Stromal cell of bone marrow (primary cell): ENCODE data around the gene BHMT2.

Experiments
- DNase-seq: peaks from one replicate; pipeline ENCODE4 v3.0.0-alpha.2; 2012; ENCODE audit warnings: low read depth

The BHMT2 gene

DNA sequence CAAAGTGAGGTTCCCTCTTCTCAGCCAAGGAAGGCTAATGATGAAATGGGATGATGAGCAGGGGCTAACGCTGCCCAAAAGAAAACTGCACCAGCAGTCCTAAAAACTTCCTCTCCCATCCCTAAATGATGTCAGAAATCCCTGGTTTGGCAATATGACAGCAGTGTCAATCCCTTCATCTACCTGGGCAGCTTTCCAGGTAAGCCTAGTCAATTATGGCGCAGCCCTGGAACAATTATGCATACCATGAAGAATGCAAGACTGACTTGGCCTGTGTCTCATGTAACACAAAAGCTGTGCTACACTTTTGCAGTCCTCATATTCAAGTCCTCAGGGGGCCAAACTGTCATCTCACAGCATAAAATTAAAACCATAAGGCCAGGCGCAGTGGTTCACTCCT, 7.1 kb upstream of the BHMT2 start:
- no peak for DNase-seq

DNA sequence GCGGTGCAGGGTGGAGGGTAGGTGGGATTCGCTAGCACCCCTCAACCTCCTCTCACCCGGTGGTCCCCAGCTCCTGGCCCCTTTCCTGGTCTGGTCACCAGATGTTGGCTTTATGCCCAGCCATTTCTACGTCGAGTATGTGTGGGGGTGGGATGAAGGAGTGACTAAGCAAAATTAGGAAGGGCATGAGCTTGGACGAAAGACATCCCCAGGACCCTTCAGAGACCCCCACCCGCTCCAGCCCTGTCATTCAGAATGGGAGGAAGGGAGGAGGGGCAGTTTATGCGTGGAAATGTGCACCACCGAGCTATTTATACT, 742 bp downstream of the BHMT2 start:
- no peak for DNase-seq

DNA sequence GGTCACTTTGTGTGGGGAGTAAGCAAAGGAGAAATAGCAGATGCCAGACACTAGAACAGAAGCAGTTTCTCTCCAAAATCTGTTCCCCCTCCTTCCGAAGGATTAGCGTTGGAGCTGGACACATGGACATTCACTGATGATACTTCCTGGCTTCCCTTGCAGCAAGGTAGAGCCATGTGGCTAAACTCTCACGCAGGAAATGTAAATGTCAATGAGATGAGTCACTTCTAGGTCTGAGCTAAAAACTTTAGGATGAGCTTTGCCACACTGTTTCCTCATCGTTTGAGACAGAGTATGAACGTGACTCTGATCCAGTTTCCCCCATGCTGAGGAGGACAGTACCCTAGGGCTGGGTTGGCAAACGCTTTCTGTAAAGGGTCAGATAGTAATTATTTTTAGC, 5.1 kb downstream of the BHMT2 start:
- DNase-seq, result no peak

DNA sequence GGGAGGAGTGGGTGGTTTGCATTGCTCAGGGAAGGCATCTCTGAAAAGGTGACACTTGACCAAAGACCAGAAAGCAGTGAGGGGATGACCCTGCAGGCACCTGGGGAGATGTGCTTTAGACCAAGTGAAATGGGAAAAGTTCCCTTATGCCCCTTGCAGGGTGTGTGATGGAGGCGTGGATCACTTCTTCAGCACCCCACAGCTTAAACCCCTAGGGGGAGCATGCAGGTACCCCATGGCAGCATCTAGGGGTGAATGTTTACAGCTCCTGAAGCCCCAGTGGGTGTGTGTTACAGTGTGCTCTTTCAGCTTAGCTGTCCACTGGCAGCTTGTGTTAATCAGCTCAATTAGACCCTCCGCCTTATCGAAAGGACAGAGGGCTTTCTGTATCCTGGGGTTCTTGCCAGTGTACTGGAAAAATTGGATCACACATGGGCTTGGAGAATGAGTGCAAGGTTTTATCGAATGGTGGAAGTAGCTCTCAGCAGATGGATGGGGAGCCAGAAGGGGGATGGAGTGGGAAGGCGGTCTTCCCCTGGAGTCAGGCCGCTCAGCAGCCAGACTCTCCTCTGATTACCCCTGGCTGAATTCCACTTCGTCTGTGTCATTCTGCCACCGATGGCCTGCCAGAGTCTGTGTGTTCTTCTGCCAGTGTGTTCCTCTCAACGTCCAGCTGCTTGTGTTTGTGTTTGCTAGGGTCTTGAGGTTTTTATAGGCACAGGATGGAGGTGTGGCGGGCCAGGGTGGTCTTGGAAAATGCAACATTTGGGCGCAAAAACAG, 6.3 kb downstream of the BHMT2 start:
- no peak for DNase-seq

DNA sequence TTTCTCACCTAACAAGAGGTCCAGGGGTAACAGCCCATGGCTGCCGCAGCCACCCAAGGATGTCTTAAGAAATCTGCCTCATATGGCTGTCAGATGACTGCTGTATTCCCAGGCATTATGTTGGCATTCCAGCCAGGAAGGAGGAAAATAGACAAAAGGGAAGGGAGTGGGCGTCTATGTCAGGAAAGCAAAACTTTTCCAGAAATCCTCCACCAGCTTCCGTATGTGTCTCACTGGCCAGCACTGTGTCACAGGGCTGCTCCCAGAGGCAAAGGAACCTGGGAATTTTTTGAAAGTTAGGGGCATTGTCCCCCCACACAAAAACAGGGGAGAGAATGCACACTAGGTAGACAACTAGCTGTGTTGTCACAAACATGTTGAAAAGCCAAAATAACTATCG, 7.3 kb downstream of the BHMT2 start:
- no peak for DNase-seq

DNA sequence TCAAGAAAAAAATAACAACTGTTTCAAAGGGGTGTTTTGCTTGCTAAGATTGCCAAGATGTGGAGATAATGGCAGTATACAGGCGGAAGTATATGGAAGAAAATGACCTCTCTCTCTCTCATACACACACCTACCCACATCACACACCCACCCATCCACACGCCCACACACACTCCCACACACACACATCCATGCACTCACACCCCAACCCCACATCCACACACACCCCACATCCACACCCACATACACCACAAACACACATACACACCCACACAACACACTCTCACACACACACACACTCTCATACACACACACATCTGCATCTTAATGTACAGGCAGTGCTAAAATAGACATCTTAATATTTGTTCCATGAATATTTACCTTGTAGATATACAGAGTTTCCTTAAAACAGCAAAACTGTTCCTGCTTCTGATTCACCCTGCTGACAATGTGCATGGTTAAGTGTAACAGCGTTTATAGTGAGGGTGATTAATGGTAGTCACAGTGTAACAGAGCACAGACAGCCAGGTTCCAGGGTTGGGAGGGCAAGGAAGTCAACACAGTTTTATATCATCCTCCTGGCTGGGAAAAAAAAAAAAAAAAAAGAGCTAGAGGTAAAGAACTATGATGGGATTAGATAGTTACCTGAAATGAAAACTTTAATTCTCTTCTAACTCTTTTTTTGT, 8.3 kb downstream of the BHMT2 start:
- peak; percentile 7 for DNase-seq

DNA sequence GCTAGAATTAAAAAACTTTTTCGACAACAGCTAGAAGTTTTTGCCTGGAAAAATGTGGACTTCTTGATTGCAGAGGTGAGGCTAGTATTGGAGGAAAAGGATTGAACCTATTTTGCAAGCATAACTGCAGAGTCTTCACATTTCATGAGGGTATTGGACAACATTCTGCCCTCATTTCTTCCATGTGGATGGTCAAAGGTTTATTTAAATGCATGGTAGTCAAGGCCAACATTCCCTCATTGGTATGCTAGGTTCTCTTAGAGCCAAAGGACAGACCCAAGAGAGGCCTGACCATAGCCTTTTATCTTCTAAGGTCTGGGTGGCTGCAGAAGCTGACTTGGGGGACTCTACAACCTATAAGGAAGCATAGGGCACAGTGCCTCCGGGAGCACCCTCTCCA, 11.2 kb downstream of the BHMT2 start:
- DNase-seq, result no peak

DNA sequence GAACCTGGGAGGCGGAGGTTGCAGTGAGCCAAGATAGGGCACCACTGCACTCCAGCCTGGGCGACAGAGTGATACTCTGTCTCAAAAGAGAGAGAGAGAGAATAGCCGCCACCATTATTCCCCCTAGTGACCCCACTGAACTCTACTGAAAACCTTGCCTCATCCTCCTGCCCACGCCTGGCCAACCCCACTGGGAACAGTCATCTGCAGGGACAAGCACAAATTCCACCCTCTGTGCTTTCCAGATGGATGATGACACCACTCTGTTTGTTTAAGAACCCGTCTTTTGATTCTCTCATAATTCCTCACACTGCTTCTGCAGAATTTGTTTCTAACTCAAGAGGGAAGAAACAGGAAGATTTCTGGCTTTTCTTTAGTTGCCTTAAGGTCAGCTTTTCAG, 12.2 kb downstream of the BHMT2 start:
- DNase-seq, result no peak

DNA sequence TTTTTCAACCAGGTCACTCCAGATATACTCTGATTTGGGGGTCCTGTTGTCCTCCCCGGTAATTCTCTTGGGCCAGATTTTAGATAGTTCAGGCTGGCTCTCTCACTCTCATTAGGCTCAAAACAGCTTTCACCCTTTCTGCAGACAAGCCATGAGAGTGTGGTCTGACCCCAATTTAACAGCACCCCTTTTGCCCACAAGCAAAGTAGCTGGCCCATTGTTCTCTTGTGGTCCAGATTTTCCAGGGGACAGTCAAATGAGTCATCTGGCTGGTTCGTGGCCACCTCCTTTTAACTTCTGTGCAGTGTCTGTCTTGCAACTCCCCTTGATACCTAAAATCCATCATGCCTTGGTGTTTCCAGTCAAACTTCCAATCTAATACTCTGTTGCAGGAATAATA, 16.5 kb downstream of the BHMT2 start:
- no peak for DNase-seq

DNA sequence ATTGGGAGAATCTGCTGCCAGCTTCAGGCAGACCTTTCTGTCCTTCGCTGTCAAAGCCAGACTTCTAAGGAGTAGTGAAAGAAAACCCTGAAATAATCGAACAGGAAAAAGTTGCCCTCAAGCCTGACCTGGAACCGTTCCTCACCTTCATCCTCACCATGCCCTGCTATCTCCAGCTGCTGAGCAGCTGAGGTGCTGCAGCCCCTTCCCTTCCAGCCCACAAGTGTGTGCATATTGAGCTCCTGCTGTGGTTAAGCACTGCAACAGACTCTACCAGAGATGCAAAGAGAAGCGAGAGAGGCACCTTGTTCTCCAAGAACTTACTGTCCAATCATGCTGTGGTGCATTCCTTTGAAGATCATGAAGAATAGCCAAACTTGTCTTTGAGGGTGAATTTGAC, 18.9 kb downstream of the BHMT2 start:
- DNase-seq, result no peak

DNA sequence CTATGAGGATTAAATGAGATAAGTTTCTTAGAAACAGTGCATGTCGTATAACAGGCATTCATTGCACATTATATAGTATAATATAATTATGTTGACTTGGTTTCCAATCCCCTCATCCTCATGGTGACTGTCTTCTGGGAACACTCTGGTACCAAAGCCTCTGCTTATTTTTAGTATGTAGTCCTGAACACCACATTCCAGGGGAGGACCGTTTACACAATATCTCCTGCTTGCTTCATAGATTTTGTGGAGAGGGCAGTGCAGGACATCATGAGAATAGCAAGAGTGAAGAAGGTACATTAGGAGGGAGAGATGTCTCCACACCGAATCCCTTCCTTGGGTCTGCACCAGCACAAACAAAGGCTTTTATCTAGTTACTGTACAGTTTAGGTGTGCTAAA, 21.5 kb downstream of the BHMT2 start:
- DNase-seq, result no peak

DNA sequence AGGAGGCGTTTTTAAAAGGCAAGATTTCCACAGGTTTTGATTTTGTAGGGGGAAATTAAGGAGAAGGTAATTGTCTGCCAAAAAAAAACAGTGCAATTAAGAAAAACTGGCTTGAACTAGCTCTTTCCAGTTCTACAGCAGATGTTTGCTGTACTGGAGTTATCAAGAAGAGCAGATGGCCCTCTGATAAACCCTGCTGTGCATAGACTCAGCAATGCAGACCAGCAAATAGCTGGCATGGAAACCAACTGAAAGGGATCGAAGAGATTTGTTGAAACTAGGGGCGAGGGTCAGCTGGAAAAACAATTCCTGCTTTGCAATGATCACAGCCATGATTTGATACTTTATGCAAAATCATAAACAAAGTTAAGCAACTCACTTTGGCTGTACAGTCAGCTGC, 24.2 kb downstream of the BHMT2 start:
- no peak for DNase-seq

DNA sequence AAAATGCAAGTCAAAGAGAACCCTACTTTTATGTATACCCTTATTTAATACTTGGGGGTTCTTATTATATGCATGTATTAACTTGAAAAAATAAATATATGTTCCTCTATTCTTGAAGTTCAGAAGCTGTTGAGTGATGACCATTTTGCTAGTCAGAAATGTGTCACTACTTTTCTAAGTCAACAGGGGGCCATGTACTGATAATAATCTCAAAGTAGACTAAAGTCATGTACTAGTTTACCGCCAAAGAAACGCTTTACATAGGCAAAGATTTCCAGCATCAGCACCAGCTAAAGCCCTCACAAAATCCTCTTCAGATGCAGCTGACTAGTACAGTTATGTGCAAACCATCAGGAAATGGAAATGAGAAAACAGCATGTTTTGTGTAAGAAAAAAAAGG, 36.3 kb downstream of the BHMT2 start:
- DNase-seq, result no peak

DNA sequence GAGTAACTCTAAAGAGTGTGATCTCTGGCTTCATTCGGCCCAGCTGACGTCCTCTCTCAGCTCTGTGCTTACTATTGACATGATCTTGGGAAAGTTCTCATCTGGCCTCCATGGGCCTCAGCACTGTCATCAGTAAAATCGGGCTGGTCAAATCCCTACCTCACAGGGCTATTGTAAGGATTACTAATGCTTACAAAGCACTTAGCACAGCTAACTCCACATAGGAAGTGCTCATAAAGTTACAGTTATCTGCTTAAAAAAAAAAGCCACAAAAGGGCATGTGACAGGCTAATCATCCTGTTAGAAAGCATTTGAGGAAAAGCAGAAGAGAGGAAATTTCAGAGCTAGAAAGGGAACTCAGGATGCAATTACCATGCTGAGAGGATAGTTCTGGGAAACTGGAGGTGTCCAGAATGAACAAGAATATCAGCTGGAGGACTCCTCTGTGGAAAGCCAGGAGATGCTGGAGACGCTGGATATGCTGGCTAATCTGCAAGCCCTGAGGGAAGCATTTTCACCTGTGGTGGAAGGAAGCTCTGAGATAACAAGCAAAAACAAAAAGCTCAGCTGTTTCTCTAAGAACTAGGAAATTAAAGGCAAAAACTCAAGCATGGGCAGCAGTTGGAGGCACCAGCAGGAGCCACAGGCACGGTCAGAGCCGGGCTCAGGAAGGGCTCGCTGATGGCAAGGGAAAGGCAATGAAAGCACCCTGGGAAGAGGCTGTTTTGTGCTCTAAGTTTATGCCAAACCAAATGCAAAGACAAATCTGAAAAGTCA, 37.6 kb downstream of the BHMT2 start:
- DNase-seq, result peak; percentile 52

DNA sequence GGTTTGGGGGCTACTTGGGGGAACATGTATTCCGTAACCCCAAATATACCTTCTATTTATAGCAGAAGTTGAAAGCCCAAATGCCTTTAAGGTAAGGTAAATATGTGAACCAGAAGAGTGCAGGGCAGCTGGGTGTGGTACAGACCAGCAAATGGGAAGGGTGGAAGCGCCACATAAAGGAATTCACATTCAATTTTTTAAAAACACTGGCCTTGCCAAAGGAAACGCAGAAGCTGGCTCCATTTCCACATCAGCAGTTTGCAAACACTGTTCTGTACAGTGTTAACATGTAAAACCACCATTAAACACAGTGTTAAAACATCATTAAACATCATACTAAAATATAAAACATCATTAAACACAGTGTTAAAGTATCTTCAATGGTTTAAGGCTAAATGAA, 38.5 kb downstream of the BHMT2 start:
- peak; percentile 4 for DNase-seq

DNA sequence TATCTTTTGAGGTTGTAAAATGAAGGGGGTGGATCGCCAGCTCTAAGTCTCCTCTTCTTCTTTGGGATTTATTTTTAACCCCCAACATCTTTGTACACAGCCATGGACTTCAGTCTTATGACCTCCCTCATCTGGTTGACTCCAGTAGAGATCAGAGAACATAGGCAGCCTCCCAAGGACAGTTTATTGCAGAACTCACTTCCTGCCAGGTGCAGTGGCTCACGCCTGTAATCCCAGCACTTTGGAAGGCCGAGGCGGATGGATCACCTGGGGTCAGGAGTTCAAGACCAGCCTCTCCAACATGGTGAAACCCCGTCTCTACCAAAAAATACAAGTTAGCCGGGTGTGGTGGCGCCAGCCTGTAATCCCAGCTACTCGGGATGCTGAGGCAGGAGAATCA, 39.2 kb downstream of the BHMT2 start:
- DNase-seq, result no peak

DNA sequence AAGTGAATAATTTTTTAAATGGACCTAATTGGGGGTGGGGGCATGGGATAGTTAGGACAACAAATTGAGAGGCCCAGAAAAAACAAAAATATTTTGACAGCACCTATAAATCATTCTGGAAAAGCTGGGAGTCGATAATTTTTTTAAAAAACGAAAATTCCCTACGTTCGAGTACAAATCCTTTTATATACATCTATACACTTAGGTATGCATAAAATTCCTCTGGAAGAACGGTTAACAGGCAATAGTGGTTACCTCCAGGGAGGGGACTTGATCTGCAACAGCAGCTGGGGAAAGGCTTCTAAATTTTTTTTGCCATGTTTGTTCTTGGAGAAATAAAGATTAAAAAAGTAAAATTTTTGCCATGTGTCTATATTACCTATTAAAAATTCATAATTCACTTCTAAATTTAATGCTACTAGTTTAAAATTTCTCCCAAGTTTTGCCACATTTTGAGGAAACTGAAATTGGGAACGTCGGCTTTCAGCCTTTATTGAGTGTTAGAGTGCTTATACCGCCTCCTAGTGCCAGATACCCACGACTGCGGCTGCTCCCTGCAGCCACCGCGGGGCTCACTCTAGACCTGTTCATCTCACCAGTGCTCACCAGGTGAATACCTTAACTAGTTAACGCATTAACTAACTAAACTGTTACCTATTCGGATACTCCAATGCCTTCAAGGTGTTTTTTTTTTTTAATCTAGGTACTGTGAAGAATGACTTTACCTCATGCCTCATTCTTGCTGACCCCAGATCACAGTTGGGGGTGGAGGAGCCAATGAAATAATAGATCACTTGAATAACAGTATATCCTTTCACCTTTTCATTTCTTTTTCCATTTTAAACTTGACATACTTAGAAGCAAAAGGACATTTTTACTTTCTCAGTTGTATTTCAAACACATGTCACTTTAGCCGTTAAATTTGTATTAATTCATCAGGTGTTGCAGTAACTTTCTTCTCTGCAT, 40.2 kb downstream of the BHMT2 start:
- no peak for DNase-seq

DNA sequence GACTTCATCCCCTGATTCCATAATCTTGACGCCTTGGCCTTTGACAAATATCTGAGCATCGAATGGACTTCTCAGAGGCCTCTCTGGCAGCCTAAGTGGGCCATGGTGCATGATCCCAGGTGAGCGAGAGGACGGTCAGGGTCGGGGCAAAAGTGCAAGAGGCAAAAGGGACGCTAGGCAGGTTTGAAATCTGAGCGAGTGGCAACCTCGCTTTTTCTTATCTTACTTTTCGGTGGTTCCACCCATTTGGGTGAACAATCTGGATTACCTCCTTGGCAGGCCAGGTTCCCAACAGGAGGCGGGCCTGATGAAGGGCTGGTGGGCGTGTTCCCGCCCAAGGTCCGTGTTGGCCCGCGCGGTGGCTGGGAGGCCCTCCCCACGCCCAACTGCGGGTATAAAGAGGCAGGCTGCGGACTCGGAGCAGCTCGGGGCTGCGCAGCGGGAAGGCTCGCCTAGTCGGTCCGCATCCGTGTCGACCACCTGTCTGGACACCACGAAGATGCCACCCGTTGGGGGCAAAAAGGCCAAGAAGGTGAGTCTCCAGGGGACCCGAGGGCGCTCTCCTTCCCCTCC, 41.9 kb downstream of the BHMT2 start, which contains the start of gene BHMT:
TSS of gene BHMT (plus strand) at position 423 of the 573 bp plus-strand sequence. CDS start at position 500, 77 bp downstream.
- DNase-seq, result no peak

DNA sequence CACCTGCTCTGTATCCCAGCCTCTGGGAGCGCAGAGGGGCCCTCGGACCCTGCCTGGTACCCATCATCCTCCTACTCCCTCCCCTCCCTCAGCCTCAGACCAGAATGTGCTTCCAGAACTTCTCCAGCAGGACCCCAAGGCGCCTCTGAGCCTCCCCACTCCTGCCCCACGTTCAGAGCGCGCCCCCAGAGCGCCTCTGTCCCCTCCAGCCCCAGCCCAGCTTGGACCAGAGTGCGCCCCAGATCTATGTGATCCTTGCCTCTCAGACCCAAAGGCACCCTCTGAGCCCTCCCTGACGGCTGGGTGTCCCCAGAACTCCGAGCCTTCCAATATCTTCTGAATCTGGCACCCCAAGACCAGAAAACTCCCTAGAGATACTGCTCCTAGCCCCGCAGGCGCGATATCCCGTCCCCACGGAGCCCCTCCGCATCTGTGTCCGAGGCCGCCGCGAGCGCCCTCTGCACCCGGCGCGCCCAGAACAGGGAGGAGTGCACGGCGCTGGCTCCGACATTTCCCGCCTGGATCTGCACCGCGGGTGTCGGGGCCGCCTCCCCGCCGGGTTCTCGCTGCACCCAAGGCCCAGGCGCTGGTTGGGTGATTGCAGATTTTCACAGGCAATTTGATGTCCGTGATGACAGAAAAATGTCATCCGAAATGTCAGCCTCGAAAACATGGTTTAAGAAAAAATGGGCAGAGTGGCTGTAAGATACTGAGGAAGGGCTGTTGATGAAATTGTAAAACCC, 42.6 kb downstream of the BHMT2 start:
- no peak for DNase-seq

DNA sequence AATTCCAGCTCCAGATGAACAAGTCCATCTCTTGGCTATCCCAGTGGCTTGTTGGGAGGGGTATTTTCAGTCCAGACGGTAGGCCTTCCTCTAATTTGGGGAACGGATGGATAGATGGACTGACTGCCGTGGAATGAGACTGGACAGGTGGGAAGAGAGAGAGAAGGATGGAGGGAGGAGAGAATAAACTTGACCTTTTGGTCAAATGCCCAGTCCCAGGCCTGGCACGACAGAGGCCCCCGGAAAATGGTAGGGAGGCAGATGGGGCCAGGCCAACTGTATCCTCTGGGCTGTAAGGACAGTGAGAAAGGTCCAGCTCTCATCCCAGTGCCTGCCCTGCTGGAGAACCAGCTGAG, 43.1 kb downstream of the BHMT2 start:
- DNase-seq, result no peak

DNA sequence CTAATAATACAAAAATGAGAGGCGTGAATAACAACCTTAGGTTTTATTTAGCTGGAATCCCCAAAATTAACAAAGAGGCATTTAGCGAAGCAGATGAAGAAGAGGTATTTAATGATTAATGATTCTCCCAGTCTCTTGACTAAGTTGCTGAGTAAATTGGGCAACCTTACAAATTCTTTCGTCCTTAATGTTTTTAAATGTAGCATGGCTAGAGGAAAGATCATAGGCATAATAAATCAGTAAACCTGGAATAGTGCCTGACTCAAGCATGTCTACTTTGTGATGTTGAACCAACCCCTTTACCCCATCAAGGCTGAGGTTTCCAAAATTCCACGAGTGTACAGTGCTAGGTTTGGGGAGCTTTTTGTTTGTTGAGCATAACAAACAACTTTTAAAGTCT, 49.9 kb downstream of the BHMT2 start:
- DNase-seq, result no peak
